Fibroblast of lung (primary cell): ENCODE results near the gene REPIN1. TPM values are rescaled to one million over a fixed set of nuclear protein-coding genes. Genes with fewer than 3 reads are reported as not detected.

ENCODE experiments used
- DNase-seq, 2 donors: peaks; one replicate each; pipeline versions ENCODE4 v3.0.0 to v3.0.0-alpha.2; 2010; ENCODE audit warnings: low read depth in 2 of 2
- H2AFZ ChIP-seq: 2 replicates; pipeline ENCODE4 v1.5.1; 2012; ENCODE audit warnings: low read length, control low read depth, inconsistent platforms
- H3K27ac ChIP-seq: 2 replicates; pipeline ENCODE4 v1.5.1; 2011; ENCODE audit warnings: low read length, control low read depth; ENCODE audit not compliant: insufficient read depth
- H3K27me3 ChIP-seq: 2 replicates; pipeline ENCODE4 v1.5.1; 2011; ENCODE audit warnings: mild to moderate bottlenecking, low read length; ENCODE audit not compliant: control insufficient read depth, insufficient read depth
- H3K36me3 ChIP-seq: 2 replicates; pipeline ENCODE4 v1.5.1; 2011; ENCODE audit warnings: low read length; ENCODE audit not compliant: control insufficient read depth, insufficient read depth
- H3K4me1 ChIP-seq: 2 replicates; pipeline ENCODE4 v1.5.1; 2011; ENCODE audit warnings: low read length; ENCODE audit not compliant: control insufficient read depth, insufficient read depth; ENCODE audit errors: extremely low read depth
- H3K4me2 ChIP-seq: 2 replicates; pipeline ENCODE4 v1.5.1; 2011; ENCODE audit warnings: low read length, control low read depth; ENCODE audit not compliant: insufficient read depth; ENCODE audit errors: extremely low read depth
- H3K4me3 ChIP-seq, 4 experiments: fragments of 200-600 bp in 1 of 4; sonication (generic) in 1 of 4; replicated peaks in 1 of 4; 2 replicates each; pipeline ENCODE4 v1.5.1; 2011 to 2016; ENCODE audit warnings: low read length in 4 of 4, low read depth in 3 of 4, mild to moderate bottlenecking in 3 of 4, control low read depth in 2 of 4, inconsistent platforms in 1 of 4, mixed read lengths in 1 of 4; ENCODE audit not compliant: insufficient read depth in 1 of 4; ENCODE audit errors: control extremely low read depth in 1 of 4
- H3K79me2 ChIP-seq: 2 replicates; pipeline ENCODE4 v1.5.1; 2012; ENCODE audit warnings: mild to moderate bottlenecking, low read length, inconsistent platforms; ENCODE audit not compliant: control insufficient read depth, insufficient read depth
- H3K9ac ChIP-seq: 2 replicates; pipeline ENCODE4 v1.5.1; 2011; ENCODE audit warnings: mild to moderate bottlenecking, low read length, control low read depth; ENCODE audit not compliant: insufficient read depth
- H3K9me3 ChIP-seq: 2 replicates; pipeline ENCODE4 v1.5.1; 2012; ENCODE audit warnings: low read depth, low read length; ENCODE audit not compliant: control insufficient read depth, insufficient read depth
- H4K20me1 ChIP-seq: 2 replicates; pipeline ENCODE4 v1.5.1; 2011; ENCODE audit warnings: low read length; ENCODE audit not compliant: control insufficient read depth, insufficient read depth; ENCODE audit errors: extremely low read depth
- CTCF ChIP-seq, 2 donors: IDR thresholded peaks in 1 of 2; conservative IDR thresholded peaks in 1 of 2; 1 replicate in 1 of 2; 2 replicates in 1 of 2; pipeline ENCODE4 v1.5.1; 2011 to 2012; ENCODE audit warnings: low read length in 2 of 2, control low read depth in 1 of 2, inconsistent platforms in 1 of 2, low read depth in 1 of 2, mild to moderate bottlenecking in 1 of 2
- EZH2 ChIP-seq: IDR thresholded peaks from 2 replicates; pipeline ENCODE4 v1.5.1; 2012; ENCODE audit warnings: low read length, control low read depth, mild to moderate bottlenecking; ENCODE audit errors: missing control alignments
- polyA minus RNA-seq: library from RNA; depleted of rRNA, polyadenylated mRNA; stranded (reverse); fragments of >200 nt; gene quantifications from 2 replicates; pipeline ENCODE4 v1.2.3, GENCODE V29; 2011; ENCODE audit warnings: low replicate concordance
- polyA plus RNA-seq, 2 donors: library from polyadenylated mRNA; depleted of rRNA in 1 of 2; stranded (reverse) in 1 of 2; unstranded in 1 of 2; fragments of >200 nt; gene quantifications; 2 replicates each; pipeline ENCODE4 v1.2.1, GENCODE V29; 2011 to 2012; ENCODE audit warnings: missing spikeins in 1 of 2
- total RNA-seq: library from RNA; depleted of rRNA; stranded (reverse); fragments of >200 nt; gene quantifications from 2 replicates; pipeline ENCODE4 v1.2.1, GENCODE V29; 2014

The REPIN1 gene
- total RNA-seq (26.7 and 41.3 TPM in 2 replicates), polyA plus RNA-seq (20.8 and 29.2 TPM in 2 replicates), polyA minus RNA-seq (51.9 and 52.5 TPM in 2 replicates)
- 36.9 and 51.0 TPM in 2 replicates for polyA plus RNA-seq (2012)

DNA sequence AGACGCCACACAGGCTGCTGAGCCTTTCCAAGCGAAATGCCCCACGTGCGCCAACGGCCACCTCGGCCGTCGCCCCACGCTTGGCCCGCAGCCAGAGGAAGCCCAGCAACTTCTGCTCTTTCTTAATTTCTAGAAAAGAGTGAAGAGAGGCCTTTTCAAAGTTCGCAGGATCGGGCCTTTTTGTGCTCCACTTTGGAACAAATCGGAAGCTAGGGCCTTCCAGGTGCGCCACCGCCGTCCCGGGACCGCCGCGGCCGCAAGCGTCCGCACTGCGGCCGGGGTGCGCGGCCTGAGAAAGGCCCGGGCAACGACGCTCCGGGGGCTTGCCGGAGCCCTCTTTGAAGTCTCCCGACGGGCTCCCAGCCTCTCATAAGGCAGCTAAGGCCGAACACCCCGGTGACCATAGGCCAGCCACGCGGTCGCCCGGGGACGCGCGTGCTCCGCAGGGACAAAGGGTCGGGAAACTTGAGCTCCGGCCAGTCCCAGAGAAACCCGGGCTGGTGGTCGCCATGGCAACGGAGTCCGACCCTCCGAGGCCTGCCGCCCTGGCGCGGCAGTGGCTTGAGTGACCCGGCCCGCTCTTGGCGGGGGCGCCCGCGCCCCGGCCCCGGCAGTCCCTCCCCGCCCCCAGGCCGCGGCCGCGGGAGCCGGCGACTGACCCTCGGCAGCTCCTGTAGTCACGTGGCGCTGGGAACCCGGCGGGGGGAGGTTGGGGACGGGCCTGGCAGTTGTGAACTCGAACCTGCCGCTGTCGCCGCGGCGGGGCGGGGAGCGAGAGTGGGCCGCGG lies at the start of gene REPIN1:
TSS of gene REPIN1 (plus strand) at position 727 of the 788 bp plus-strand sequence. CDS start 890 bp downstream, outside the sequence.
- H3K4me3 ChIP-seq, result peak within 1 kb of the TSS; percentile 71 to 85 (median 78)
- H3K79me2 ChIP-seq, result peaks cover 40% of the 10 kb centered on the region
- peak within 1 kb of the TSS; percentile 70 for H2AFZ ChIP-seq
- DNase-seq, result peak; percentile 81 to 87
- no peaks in the 10 kb centered on the region for H3K27me3 ChIP-seq
- H3K9ac ChIP-seq, result peak within 1 kb of the TSS; percentile 77
- peak within 1 kb of the TSS; percentile 81 for H3K27ac ChIP-seq
- H4K20me1 ChIP-seq, result no peaks in the 10 kb centered on the region
- H3K4me2 ChIP-seq, result peak within 1 kb of the TSS; percentile 97
- TF ChIP-seq CTCF (conservative IDR thresholded peaks at IDR 0.05 in 1 of 2, IDR thresholded peaks at IDR 0.05 in 1 of 2; ENCODE audit: low read depth in 1 of 2, low read length in 2 of 2) (no peak), EZH2 (no peak)
- H3K9me3 ChIP-seq, result no peaks in the 10 kb centered on the region
- H3K4me1 ChIP-seq, result peaks cover 10% of the 10 kb centered on the region
- peaks cover 16% of the 10 kb centered on the region for H3K36me3 ChIP-seq

GRCh38 chr7:150321788-150322113 lies 46.9 kb upstream of the REPIN1 start:
- Histone ChIP-seq H3K9me3 (no peaks in the 10 kb centered on the region), H3K4me1 (no peaks in the 10 kb centered on the region), H3K27ac (no peak overlapping the region), H3K36me3 (no peaks in the 10 kb centered on the region), H3K4me2 (no peak overlapping the region), H3K4me3 (no peak overlapping the region), H4K20me1 (no peaks in the 10 kb centered on the region), H3K27me3 (no peaks in the 10 kb centered on the region), H2AFZ (no peak overlapping the region), H3K79me2 (no peaks in the 10 kb centered on the region), H3K9ac (no peak overlapping the region)
- TF ChIP-seq CTCF (conservative IDR thresholded peaks at IDR 0.05 in 1 of 2, IDR thresholded peaks at IDR 0.05 in 1 of 2; ENCODE audit: low read depth in 1 of 2, low read length in 2 of 2) (no peak), EZH2 (no peak)
- no peak for DNase-seq

DNA sequence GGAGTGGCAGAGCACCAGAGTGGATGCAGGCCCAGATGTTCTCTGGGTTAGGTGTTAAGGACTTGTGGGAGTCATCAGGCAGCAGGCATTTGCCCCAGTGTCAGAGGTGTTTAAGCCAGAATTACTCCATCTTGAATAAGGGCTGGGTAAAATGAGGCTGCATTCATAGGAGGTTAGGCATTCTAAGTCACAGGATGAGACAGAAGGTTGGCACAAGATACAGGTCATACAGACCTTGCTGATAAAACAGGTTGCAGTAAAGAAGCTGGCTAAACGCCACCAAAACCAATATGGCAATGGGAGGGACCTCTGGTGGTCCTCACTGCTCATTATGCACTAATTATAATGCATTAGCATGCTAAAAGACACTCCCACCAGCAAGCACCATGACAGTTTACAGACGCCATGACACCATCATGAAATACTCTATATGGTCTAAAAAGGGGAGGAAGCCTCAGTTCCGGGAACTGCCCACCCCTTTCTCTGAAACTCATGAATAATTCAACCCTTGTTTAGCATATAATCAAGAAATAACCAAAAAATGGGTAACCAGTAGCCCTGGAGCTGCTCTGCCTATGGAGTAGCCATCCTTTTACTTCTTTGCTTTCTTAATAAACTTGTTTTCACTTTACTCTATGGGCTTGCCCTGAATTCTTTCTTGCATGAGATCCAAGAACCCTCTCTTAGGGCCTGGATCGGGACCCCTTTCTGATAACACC lies 46.3 kb upstream of the REPIN1 start:
- Histone ChIP-seq H3K27ac (no peak overlapping the region), H3K4me2 (no peak overlapping the region), H3K4me3 (peak overlapping the region in 1 of 4 experiments; percentile 36), H3K9ac (no peak overlapping the region), H2AFZ (no peak overlapping the region), H3K36me3 (no peaks in the 10 kb centered on the region), H3K27me3 (no peaks in the 10 kb centered on the region), H3K9me3 (no peaks in the 10 kb centered on the region), H3K4me1 (no peaks in the 10 kb centered on the region), H3K79me2 (no peaks in the 10 kb centered on the region), H4K20me1 (no peaks in the 10 kb centered on the region)
- no peak for DNase-seq
- TF ChIP-seq CTCF (conservative IDR thresholded peaks at IDR 0.05 in 1 of 2, IDR thresholded peaks at IDR 0.05 in 1 of 2; ENCODE audit: low read depth in 1 of 2, low read length in 2 of 2) (no peak), EZH2 (no peak)
